Measurements from ENCODE around the gene FAH. TPM values are rescaled to one million over a fixed set of nuclear protein-coding genes. Genes with fewer than 3 reads are reported as not detected.

Gene FAH
- total and polyA plus RNA-seq, 2 experiments from 2014 or later, result 18.2 to 46.4 TPM

DNA sequence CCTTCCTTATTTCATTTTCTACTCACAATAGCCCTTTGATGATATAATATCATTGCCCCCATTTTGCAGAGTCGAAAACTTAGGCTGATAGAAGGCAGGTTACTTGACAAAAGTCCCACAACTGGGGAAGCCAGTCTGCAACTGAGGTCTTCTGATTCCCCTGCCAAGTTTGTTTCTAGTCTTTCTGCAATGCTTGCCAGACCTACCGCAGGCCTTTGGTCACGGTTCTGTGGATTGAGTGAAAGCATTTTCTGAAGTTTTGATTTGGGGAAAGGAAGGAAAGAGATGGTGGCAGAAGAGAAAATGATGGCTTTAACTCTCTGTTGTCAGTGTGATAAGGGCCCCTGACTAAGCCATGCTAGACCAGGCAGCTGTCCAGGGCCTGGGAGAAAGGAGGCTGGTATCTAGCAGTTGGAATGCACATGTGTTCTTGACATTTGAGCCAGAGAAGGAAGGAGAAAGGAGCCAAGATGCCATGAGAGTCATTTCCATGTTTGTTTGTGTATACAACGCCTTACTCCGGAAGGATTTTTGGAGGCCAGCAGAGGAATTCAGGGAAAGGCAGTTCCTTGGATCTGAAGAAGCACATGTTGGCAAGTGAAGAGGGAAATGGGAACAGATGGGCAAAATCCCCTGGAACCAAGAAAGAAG is 29.9 kb downstream of the FAH start:
- H3K4me1 ChIP-seq (ENCODE audit: low read depth), result no peaks in the 10 kb centered on the region
- DNase-seq (ENCODE audit: low read depth in 1 of 2, low spot score in 1 of 2), result peak; percentile 29 to 85
- TF ChIP-seq, protein P1, sequence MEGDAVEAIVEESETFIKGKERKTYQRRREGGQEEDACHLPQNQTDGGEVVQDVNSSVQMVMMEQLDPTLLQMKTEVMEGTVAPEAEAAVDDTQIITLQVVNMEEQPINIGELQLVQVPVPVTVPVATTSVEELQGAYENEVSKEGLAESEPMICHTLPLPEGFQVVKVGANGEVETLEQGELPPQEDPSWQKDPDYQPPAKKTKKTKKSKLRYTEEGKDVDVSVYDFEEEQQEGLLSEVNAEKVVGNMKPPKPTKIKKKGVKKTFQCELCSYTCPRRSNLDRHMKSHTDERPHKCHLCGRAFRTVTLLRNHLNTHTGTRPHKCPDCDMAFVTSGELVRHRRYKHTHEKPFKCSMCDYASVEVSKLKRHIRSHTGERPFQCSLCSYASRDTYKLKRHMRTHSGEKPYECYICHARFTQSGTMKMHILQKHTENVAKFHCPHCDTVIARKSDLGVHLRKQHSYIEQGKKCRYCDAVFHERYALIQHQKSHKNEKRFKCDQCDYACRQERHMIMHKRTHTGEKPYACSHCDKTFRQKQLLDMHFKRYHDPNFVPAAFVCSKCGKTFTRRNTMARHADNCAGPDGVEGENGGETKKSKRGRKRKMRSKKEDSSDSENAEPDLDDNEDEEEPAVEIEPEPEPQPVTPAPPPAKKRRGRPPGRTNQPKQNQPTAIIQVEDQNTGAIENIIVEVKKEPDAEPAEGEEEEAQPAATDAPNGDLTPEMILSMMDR (IDR thresholded peaks at IDR 0.05; ENCODE audit: low read depth, low read length), result no peak
- no peak overlapping the region for H3K27ac ChIP-seq
- H3K4me3 ChIP-seq, result no peak overlapping the region
- H3K9me3 ChIP-seq (ENCODE audit: low read depth), result no peaks in the 10 kb centered on the region
- H3K36me3 ChIP-seq, result peaks cover 8% of the 10 kb centered on the region
- no peaks in the 10 kb centered on the region for H3K27me3 ChIP-seq

DNA sequence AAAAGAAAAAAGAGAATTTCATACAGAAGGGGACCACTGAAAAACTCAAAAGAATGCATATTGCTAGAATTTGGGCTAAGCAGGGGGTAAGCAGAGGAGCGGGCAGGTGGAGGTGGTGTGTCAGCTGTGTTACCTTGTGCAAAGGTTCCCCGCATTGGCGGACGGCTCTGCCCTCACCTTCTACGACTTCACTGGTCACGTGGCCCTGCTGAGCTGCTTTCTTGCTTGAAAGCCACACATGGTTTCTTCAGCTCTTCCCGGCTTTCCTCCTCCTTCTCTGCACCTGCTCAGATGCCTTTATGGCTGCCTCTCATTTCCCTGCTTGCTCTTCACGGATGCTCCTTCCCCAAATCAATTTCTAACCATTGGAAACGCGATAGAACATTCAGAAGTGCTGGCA is 30.5 kb downstream of the FAH start:
- Histone ChIP-seq H3K4me1 (ENCODE audit: low read depth) (no peaks in the 10 kb centered on the region), H3K27me3 (no peaks in the 10 kb centered on the region), H3K4me3 (no peak overlapping the region), H3K9me3 (ENCODE audit: low read depth) (no peaks in the 10 kb centered on the region), H3K27ac (no peak overlapping the region), H3K36me3 (peaks cover 5% of the 10 kb centered on the region)
- TF ChIP-seq, protein P1 (IDR thresholded peaks at IDR 0.05; ENCODE audit: low read depth, low read length), result no peak
- no peak for DNase-seq (ENCODE audit: low read depth in 1 of 2, low spot score in 1 of 2)

DNA sequence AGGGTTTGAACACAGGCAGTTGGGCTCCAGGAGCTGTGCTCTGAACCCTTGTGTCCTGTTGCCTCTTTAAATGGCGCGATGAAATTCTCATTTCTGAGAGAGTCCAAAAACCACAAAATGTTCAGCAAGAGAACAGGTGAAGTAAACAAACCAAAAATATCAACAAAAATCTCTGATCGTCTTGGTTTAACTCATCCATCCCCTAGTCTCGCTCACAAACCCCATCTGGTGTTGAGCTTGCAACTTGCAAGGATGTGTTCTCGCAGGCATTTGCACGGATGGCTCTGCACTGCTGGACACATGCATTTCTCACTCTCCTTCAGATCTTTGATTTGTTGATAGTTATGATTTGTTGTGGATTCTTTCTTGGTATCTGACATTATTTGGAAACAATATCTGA is 31.1 kb downstream of the FAH start:
- H3K9me3 ChIP-seq (ENCODE audit: low read depth), result no peaks in the 10 kb centered on the region
- H3K36me3 ChIP-seq, result peaks cover 5% of the 10 kb centered on the region
- no peak overlapping the region for H3K4me3 ChIP-seq
- H3K27me3 ChIP-seq, result no peaks in the 10 kb centered on the region
- TF ChIP-seq, protein P1 (IDR thresholded peaks at IDR 0.05; ENCODE audit: low read depth, low read length), result no peak
- H3K4me1 ChIP-seq (ENCODE audit: low read depth), result no peaks in the 10 kb centered on the region
- H3K27ac ChIP-seq, result no peak overlapping the region
- DNase-seq (ENCODE audit: low read depth in 1 of 2, low spot score in 1 of 2), result no peak

DNA sequence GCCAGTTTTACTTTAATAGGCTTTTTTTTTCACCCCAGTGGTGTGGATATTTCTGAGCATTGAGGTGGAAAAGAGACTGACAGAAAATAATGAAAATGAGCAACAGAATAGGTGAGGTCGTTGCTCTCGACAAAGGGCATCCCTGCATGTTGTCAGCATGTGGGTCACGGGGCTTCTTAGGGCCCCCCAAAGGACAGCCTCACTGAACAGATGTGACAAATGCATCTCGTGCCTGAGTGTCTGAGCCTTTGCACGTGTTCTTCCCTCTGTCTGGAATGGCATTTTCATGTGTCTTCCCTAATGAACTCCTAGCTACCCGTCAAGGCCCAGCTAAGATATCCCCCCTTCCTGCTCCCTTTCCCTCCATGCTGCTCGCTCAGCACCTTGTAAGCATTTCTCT is 31.8 kb downstream of the FAH start:
- H3K27me3 ChIP-seq, result no peaks in the 10 kb centered on the region
- no peaks in the 10 kb centered on the region for H3K4me1 ChIP-seq (ENCODE audit: low read depth)
- H3K4me3 ChIP-seq, result no peak overlapping the region
- no peak for DNase-seq (ENCODE audit: low read depth in 1 of 2, low spot score in 1 of 2)
- TF ChIP-seq, protein P1 (IDR thresholded peaks at IDR 0.05; ENCODE audit: low read depth, low read length), result no peak
- H3K27ac ChIP-seq, result no peak overlapping the region
- H3K36me3 ChIP-seq, result peaks cover 5% of the 10 kb centered on the region
- no peaks in the 10 kb centered on the region for H3K9me3 ChIP-seq (ENCODE audit: low read depth)

DNA sequence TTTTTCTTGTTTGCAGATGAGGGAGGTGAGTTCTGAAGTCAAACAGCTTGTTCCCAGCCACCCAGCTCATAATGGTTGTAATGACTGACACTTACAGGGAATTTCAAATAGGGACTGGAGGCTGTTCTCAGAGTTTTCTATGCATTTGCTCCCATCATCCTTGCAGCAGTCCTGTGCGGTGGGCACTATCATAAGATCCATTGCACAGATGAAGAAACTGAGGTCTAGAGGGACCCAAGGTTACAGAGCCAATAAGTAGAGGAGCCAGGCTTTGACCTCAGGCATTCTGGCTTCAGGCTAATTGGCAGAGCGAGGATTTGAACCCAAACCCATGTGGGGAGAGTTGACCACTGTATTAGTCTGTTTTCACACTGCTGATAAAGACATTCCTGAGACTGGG is 32.4 kb downstream of the FAH start:
- Histone ChIP-seq H3K27ac (no peak overlapping the region), H3K4me3 (no peak overlapping the region), H3K4me1 (ENCODE audit: low read depth) (no peaks in the 10 kb centered on the region), H3K9me3 (ENCODE audit: low read depth) (no peaks in the 10 kb centered on the region), H3K27me3 (no peaks in the 10 kb centered on the region), H3K36me3 (peaks cover 5% of the 10 kb centered on the region)
- no peak for DNase-seq (ENCODE audit: low read depth in 1 of 2, low spot score in 1 of 2)
- TF ChIP-seq, protein P1 (IDR thresholded peaks at IDR 0.05; ENCODE audit: low read depth, low read length), result no peak

Data from cardiac muscle cell (in vitro differentiated cells and primary cell).